Fibroblast of skin of right biceps (primary cell): ENCODE data around the gene WDR82.

Experiments used
- DNase-seq: peaks from one replicate; pipeline ENCODE4 v3.0.0-alpha.2; 2013

Gene WDR82

GRCh38 chr3:52278510-52279069 lies at the start of gene WDR82:
Gene WDR82 (minus strand): TSS chr3:52278649. CDS start chr3:52278361, 288 bp downstream.
- DNase-seq: peak; percentile 94

DNA sequence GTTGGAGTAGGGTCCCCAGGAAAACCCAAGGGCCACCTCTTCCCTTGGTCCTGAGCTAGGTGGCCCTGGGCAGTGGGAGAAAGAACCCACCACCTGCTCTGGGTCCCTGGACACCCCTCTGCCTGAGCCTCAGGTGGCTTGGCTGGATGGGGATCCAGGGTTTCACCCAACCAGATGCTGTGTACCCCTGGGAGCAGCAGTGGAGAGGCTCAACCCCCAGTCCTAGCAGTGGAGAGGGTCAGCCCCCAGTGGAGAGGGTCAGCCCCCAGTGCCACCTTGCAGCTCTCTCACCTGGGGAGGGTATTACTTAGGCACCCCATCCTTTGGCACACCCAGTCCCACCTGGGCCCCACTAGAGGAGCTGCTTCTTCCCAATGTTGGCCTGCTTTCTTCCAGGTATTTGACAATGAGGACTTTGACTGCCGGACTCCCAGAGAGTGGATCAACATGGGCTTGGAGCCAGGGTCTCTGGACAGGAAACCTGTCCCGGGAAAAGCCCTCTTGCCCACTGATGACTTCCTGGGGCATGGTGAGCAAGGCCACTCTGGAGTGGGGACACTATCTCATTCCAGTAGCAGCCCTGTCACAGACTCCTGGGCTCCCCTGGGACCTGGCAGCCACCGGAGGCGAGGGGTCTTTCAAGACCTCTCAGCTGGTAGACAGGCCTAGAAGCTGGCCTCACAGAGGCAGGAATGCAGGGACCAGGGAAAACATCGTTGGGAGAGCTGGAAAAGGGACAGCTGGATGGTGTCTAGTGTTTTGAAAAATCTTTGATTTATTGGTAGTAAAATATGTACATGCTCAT lies 49.2 kb upstream of the WDR82 start:
- DNase-seq: no peak

GRCh38 chr3:52326976-52327375 lies 48.5 kb upstream of the WDR82 start:
- DNase-seq: no peak

DNA sequence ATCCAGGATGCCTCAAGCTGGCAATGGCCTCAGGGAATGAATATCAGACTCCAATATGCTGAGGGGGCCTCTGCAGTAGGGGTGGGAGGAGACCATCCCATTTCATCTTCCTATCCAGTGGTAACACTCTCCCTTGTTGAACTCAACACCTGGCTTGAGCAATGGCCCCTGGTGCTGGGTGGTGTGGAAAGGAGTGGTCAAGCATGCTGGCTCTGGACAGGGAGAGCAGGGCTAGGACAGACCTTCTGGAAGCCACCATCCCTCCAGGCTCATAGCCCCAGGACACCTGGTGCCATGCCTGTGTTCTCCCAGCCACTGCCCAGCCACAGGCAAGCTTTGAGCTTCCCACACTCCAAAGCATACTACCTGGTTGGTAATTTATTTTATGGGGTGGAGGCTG lies 47.2 kb upstream of the WDR82 start:
- DNase-seq: no peak

DNA sequence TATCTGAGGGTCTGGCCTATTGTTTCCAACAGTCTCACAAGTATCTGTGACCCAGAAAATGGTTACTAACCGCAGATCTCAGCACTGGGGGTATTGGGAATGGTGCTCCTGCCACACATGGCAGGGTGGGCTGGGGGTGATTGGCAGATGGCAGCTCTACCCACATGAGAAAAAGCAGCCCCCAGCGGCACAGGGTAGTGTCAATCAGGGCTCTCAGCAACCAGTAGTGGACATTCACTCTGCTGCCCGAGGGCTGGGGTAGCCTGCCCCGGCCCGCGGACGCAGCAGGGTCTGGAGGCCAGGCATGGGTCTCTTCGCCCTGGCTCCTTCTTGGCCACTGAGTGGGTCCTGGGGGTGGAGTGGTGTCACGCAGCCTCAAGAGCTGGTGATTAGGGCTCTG lies 46.2 kb upstream of the WDR82 start:
- no peak for DNase-seq

DNA sequence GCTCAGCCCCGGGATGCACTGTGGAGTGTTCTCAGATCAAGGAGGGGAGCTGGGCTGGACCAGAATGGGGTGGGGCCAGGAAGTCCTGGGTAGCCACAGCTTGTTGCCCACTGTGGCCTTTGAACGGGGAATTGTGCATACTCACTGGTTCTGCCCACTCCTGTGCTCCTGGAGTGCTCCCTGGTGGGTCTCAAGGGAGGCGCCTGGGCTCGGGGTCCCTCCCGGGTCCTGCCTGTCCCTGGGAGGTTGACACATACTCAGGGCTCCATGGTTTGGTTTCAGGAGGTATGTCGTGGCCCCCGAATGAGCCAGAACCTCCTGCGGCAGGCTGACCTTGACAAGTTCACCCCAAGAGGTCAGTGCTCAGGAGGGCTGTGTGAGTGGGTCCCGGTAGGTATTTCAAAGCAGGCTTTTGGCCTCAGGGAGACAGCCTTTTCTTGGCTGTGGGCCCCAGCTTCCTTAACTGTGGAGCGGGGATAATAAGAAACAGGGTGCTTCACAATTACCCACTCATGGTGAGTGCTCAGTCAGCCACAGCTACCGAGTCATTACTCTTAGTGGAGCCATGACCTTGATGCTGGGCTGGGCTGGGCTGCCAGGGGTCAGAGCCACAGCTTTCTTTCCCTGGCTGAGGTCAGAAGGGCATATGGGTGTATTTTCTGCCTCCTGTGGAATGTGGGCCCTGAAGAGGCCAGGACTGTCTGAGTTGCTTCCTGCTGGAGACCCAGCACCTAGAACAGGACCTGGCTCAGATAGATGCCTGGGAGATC lies 45.3 kb upstream of the WDR82 start:
- no peak for DNase-seq

DNA sequence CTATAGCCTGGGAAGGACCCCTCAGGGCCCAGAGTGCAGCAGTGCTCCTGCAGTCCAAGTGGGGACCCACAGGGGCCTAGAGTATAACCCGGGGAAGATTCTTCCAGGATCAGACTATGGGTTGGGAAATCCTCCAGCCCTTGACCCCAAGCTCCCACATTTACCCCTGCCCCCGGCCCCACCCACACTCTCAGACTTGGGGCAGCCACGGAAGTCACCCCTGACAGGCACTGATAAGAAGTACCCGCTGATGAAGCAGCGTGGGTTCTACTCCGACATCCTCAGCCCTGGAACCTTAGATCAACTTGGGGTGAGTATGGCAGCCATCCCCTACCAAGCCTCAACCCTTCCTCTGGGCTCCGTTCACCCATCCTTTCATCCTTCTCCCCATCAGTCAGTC lies 44.0 kb upstream of the WDR82 start:
- no peak for DNase-seq

- DNase-seq: no peak
Measured at GRCh38 chr3:52321481-52321880, 43.0 kb upstream of the WDR82 start.

DNA sequence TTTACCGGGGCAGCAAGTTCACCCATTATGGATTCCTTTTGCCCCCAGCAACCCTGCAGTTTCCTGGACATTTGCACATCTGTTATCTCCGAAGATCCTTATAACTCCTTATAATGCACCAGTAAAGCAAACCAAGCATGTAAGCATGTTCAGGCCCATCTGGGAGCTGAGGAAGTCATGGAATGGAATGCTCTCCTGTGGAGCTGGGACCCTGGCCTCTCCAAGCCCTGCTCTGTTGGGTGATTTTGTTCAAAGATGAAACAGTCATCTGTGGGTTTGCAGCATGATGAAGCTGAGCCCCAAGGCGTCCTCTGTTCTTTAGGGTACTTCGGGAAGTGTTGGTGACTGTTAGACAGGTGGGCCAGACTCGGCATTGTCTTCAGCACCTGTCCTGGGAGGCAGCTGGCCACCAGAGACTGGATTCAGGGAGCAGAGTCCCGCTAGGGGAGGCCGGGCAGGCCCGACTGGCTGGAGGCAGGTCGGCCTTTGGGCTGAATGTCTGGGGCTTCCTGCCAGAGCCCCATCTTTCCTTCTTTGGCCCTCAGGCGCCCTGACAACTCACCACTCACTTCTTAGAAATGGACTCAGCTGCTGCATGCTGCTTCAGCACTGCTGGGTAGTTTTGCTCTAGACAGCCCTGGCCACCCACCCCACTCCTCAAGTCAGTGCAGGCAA lies 41.6 kb upstream of the WDR82 start:
- DNase-seq: no peak

DNA sequence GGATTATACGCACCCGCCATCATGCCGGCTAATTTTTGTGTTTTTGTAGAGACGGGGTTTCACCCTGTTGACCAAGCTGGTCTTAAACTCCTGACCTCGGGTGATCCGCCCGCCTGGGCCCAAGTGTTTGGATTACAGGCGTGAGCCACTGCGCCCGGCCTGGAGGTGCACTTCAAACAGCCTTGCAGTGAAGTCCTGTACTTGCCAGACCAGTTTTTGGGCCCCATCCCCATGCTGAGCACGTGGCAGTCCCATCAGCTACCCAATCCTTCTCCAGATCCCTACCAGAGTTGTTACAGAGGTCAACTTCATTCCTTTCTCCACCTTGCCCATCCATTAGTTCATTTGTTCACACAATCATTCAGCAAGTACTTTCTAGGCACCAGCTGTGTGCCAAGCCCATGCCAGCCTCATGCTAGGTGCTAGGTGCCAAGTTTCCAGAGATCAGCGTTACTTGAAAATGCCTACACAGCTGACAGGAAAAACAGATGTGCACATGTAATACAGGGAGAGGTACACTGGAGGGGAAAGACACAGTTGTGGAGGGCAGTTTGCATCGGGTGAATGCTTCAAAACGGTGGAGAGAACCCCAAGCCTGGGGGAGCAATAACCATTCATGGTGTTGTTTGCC lies 39.9 kb upstream of the WDR82 start:
- DNase-seq: no peak

DNA sequence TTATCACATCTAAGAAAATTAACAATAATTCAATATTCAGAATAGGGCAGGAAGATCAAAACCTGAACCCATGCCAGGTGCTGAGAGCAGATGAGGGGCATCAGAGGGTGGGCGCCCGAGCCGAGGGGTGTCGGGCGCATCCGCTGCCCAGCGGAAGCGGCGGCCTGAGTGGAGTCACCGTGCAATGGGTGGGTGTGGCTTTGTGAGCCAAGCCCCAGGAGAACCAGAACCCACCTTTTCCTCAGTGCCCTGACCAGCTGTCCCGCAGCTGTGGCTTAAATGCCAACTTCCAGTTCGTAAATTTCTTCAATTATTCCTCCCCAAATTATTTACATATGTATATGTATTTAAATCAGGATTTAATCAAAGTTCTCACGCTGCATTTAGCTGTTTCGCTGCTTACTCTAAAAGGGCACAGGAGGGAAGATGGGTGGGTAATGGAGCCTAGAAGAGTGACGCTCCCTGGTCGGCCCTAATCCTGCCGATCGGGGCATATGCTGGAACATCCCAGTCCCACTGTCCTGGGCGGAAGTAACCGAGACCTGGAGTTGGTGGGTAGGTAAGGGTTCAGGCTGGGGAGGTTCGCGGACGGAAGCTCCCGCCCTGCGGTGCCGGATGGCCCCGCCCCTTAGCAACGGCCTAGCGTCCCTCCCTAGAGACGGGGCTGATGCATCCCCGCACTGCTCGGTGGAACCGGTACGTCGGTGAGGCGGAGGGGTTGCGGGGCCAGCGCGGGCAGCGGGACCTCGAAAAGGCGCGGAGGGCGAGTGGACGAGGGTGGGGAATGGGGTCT lies 39.0 kb upstream of the WDR82 start:
- DNase-seq: peak; percentile 44

GRCh38 chr3:52315977-52316764 lies 37.7 kb upstream of the WDR82 start, which contains the start of gene DNAH1:
Gene DNAH1 (plus strand): TSS chr3:52316319. CDS start chr3:52322443, 6,124 bp downstream.
- no peak for DNase-seq

- no peak for DNase-seq
Measured at GRCh38 chr3:52315006-52315405, 36.6 kb upstream of the WDR82 start.

DNA sequence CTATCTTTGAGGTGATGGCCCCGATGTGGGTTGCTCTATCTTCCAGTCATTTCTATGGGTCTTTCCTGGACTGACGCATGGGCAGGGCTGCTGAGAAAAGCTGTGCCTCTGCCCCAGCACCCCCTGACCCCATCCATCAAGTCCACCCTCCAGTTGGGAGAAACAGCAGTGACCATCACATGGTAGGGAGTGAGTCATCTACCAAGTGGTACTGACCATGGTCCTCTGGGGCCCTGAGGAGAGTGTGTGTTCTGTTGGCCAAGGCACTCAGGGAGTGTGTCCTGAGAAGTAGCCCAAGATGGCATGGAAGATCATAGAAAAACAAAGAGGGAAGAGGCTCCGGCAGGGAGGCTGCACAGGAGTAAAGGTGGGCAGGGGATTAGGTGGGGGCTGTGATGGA lies 36.0 kb upstream of the WDR82 start:
- no peak for DNase-seq

- no peak for DNase-seq
Measured at GRCh38 chr3:52313774-52314188, 35.3 kb upstream of the WDR82 start.

GRCh38 chr3:52313188-52313773 lies 34.8 kb upstream of the WDR82 start:
- DNase-seq: no peak

GRCh38 chr3:52311576-52312119 lies 33.2 kb upstream of the WDR82 start:
- no peak for DNase-seq

DNA sequence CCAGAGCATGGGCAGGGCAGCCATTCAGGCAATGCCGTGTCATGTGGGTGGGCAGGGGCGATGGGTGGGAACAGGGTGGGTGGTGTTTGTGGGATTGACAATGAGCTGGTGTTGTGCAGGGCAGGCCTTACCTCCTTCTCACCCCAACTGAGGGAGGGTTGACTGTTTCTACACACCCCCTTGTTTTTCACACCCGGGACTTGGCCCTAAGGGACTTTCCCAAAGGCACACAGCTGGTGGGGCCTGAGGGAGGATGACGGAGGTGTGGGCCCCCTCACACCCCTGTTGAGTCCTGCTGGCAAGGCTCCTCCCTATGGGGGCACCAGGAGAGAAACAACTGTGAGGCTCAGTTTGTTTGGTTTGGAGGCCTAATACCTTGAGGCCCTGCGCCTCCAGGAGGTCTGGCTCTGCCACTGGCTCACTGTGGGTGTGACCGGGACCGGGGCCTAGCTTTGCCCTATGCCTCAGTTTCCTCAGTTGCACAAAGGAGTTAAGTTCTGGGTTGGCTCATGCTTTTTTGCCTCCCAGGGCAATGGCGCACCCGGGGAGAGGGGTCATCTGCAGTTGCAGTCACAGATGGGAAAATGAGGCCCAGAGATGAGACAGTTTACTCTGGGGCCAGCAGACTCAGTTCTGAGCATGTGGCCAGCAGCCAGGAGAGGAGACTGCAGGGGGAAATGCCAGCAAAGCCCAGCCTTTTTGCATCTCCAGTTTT lies 32.6 kb upstream of the WDR82 start:
- DNase-seq: no peak

GRCh38 chr3:52308308-52308707 lies 29.9 kb upstream of the WDR82 start:
- DNase-seq: no peak

- no peak for DNase-seq
Measured at GRCh38 chr3:52306978-52307377, 28.5 kb upstream of the WDR82 start.
